Astrocyte of the cerebellum (primary cell): Measurements from ENCODE around the gene ARHGEF6.

ENCODE experiments used
- DNase-seq: peaks from one replicate; pipeline ENCODE4 v3.0.0-alpha.2; 2011; ENCODE audit warnings: low read depth
- H3K4me3 ChIP-seq: 2 replicates; pipeline ENCODE4 v1.5.1; 2011; ENCODE audit warnings: mild to moderate bottlenecking, low read depth, low read length, moderate library complexity
- in situ Hi-C: cut with HindIII; loops from 2 replicates; pipeline ENCODE4 v1.10.0; 2017; ENCODE audit warnings: low sequenced_read_pairs
- TF ChIP-seq, protein P1 (sequence below): IDR thresholded peaks from 2 replicates; pipeline ENCODE4 v1.5.1; 2012; ENCODE audit warnings: low read length, low read depth, moderate library complexity, mild to moderate bottlenecking; ENCODE audit errors: missing control alignments

ARHGEF6 gene

GRCh38 chrX:136639506-136640176 is 141.1 kb downstream of the ARHGEF6 start:
- no peak overlapping the region for H3K4me3 ChIP-seq
- in situ Hi-C loops: no loop called here
- TF ChIP-seq, protein P1, sequence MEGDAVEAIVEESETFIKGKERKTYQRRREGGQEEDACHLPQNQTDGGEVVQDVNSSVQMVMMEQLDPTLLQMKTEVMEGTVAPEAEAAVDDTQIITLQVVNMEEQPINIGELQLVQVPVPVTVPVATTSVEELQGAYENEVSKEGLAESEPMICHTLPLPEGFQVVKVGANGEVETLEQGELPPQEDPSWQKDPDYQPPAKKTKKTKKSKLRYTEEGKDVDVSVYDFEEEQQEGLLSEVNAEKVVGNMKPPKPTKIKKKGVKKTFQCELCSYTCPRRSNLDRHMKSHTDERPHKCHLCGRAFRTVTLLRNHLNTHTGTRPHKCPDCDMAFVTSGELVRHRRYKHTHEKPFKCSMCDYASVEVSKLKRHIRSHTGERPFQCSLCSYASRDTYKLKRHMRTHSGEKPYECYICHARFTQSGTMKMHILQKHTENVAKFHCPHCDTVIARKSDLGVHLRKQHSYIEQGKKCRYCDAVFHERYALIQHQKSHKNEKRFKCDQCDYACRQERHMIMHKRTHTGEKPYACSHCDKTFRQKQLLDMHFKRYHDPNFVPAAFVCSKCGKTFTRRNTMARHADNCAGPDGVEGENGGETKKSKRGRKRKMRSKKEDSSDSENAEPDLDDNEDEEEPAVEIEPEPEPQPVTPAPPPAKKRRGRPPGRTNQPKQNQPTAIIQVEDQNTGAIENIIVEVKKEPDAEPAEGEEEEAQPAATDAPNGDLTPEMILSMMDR: no peak
- no peak for DNase-seq

GRCh38 chrX:136636121-136636520 is 144.6 kb downstream of the ARHGEF6 start:
- DNase-seq: no peak
- TF ChIP-seq, protein P1: no peak
- H3K4me3 ChIP-seq: no peak overlapping the region
- in situ Hi-C loops: no loop called here

GRCh38 chrX:136635235-136635634 is 145.5 kb downstream of the ARHGEF6 start:
- H3K4me3 ChIP-seq: no peak overlapping the region
- in situ Hi-C loops: no loop called here
- DNase-seq: no peak
- TF ChIP-seq, protein P1: no peak

GRCh38 chrX:136630881-136631280 is 149.9 kb downstream of the ARHGEF6 start:
- no peak for DNase-seq
- TF ChIP-seq, protein P1: no peak
- in situ Hi-C loops: no loop called here
- H3K4me3 ChIP-seq: no peak overlapping the region

DNA sequence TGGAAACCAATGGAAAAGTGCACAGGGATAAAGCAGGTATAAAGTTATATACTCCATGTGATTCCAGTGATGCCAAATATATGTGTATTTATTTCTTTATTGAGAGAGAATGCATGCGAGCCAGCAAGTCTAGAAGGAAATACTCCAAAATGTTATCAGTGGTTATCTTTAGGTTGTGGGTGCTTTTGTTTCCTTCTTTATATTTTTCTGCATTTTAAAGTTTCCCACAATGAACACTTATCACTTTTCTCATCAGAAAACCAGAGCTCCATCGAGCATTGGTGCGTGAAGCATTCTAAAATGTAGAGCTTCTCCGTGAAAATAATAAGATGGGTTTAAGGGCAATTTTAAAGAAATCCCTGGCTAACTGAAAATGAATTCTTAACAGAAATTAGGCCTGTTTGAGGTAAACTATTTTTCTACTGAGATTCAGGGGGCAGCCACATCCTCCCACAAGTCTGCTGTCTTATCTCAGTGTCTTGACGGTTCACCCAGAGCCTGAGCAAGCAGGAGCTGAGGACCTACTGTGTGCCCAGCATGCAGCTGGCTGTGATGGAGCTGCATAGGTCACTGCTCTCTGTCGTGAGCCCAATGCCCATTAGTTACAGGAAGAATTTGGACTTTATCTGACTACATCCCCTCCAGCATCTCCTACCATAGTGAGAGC is 151.5 kb downstream of the ARHGEF6 start:
- in situ Hi-C loops: no loop called here
- H3K4me3 ChIP-seq: no peak overlapping the region
- TF ChIP-seq, protein P1: no peak
- no peak for DNase-seq

GRCh38 chrX:136627409-136627808 is 153.3 kb downstream of the ARHGEF6 start:
- TF ChIP-seq, protein P1: no peak
- DNase-seq: no peak
- in situ Hi-C loops: no loop called here
- H3K4me3 ChIP-seq: no peak overlapping the region
